Adrenal gland (tissue), 5 donors: ENCODE measurements around the gene TMEM108.

ENCODE experiments used
- CTCF ChIP-seq, 6 experiments: fragments of 450-650 bp in 4 of 6; fragments of 200-600 bp in 2 of 6; sonication (generic) in 1 of 6; IDR thresholded peaks; 1 replicate in 5 of 6; 2 replicates in 1 of 6; pipeline versions ENCODE4 v1.5.1 to v1.8.0; 2016 to 2021; ENCODE audit warnings: antibody characterized with exemption in 6 of 6, mild to moderate bottlenecking in 2 of 6, moderate library complexity in 1 of 6
- POLR2A ChIP-seq, 2 donors: fragments of 450-650 bp; IDR thresholded peaks; one replicate each; pipeline ENCODE4 v1.6.1; 2017; ENCODE audit warnings: antibody characterized with exemption in 2 of 2, mild to moderate bottlenecking in 2 of 2, moderate library complexity in 1 of 2
- donor health status: DM: no; HTN: no; CAD: no.

DNA sequence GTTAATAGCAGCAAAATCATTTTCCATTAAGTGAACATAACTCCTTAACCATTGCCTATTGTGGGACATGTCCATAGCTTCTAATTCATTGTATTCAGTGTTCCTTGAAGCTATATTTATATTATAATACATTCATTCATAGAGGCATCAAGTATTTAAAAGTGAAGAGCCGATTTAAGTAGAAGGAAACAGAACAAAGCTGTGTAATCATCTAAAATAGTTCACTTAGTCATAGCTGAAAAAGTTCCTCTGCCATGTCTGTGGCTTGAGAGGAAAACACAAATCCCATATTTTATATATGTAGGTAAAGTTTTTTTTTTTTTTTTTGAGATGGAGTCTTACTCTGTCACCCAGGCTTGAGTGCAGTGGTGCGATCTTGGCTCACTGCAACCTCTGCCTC, 54.5 kb downstream of the TMEM108 start:
- TF ChIP-seq POLR2A (IDR thresholded peaks at IDR 0.05) (no peak), CTCF (IDR thresholded peaks at IDR 0.05) (no peak)
